K562 (cell line): ENCODE measurements around the gene NXPE2. TPM values are rescaled to one million over a fixed set of nuclear protein-coding genes. Genes with fewer than 3 reads are reported as not detected.

Source experiments
- polyA plus RNA-seq, 8 experiments: library from polyadenylated mRNA; depleted of rRNA in 4 of 8; stranded (reverse) in 5 of 8; unstranded in 3 of 8; fragments of >200 nt; fragmentation: Nextera tagmentation in 2 of 8; fragmentation: Illumina TruSeq in 1 of 8; extraction: Ambion mirVana in 2 of 8; extraction: Trizol in 1 of 8; gene quantifications; 2 replicates each; pipeline versions ENCODE4 v1.2.1 to v1.2.3, GENCODE V29; 2011 to 2014; ENCODE audit warnings: inconsistent platforms in 1 of 8, missing spikeins in 1 of 8
- total RNA-seq, 7 experiments: library from RNA; depleted of rRNA in 6 of 7; stranded (reverse); fragments of >200 nt in 6 of 7; fragmentation: Illumina TruSeq in 2 of 7; extraction: Trizol in 2 of 7; gene quantifications; 2 replicates each; pipeline versions ENCODE4 v1.2.1 to v1.2.3, GENCODE V29; 2011 to 2021; ENCODE audit warnings: low replicate concordance in 1 of 7

Gene NXPE2
- total and polyA plus RNA-seq, 9 of the 15 experiments (the other 6 are each of a cell fraction or from before 2014, with no cell fraction given): not detected

Other genes with a start within 250 kb of the NXPE2 start
- 173 and 189 TPM in 2 replicates for gene REXO2, start 239.1 kb upstream of the NXPE2 start, total RNA-seq (2014; rRNA removed)
- 204 and 225 TPM in 2 replicates for gene REXO2, start 239.1 kb upstream of the NXPE2 start, total RNA-seq (2014; rRNA removed; fragmentation: Illumina TruSeq; extraction: Trizol)
- gene REXO2, start 239.1 kb upstream of the NXPE2 start, total RNA-seq (2015; rRNA removed; fragmentation: Illumina TruSeq; extraction: Trizol): 184 and 193 TPM in 2 replicates
- 144 and 145 TPM in 2 replicates for gene REXO2, start 239.1 kb upstream of the NXPE2 start, total RNA-seq (2021)
- gene REXO2, start 239.1 kb upstream of the NXPE2 start, polyA plus RNA-seq (2011; rRNA removed): 281 and 370 TPM in 2 replicates
- 179 and 230 TPM in 2 replicates for gene REXO2, start 239.1 kb upstream of the NXPE2 start, polyA plus RNA-seq (2014; fragmentation: Illumina TruSeq; extraction: Trizol)
- 100 to 1,000 TPM; 143 to 151 TPM for gene REXO2, start 239.1 kb upstream of the NXPE2 start, polyA plus RNA-seq (2014; fragmentation: Nextera tagmentation; extraction: Ambion mirVana)
- gene REXO2, start 239.1 kb upstream of the NXPE2 start, polyA plus RNA-seq (2014; rRNA removed): 262 and 285 TPM in 2 replicates
- gene NXPE1, start 118.6 kb upstream of the NXPE2 start, total RNA-seq (2014; rRNA removed): not detected in 2 replicates
- not detected in 2 replicates for gene NXPE1, start 118.6 kb upstream of the NXPE2 start, total RNA-seq (2014; rRNA removed; fragmentation: Illumina TruSeq; extraction: Trizol)
- gene NXPE1, start 118.6 kb upstream of the NXPE2 start, total RNA-seq (2015; rRNA removed; fragmentation: Illumina TruSeq; extraction: Trizol): not detected in 2 replicates
- gene NXPE1, start 118.6 kb upstream of the NXPE2 start, total RNA-seq (2021): 0.45 TPM in 1 of 2 replicates, not detected in the other
- not detected in 2 replicates for gene NXPE1, start 118.6 kb upstream of the NXPE2 start, polyA plus RNA-seq (2011; rRNA removed)
- not detected in 2 replicates for gene NXPE1, start 118.6 kb upstream of the NXPE2 start, polyA plus RNA-seq (2014; fragmentation: Illumina TruSeq; extraction: Trizol)
- gene NXPE1, start 118.6 kb upstream of the NXPE2 start, polyA plus RNA-seq (2014; fragmentation: Nextera tagmentation; extraction: Ambion mirVana): not detected
- gene NXPE1, start 118.6 kb upstream of the NXPE2 start, polyA plus RNA-seq (2014; rRNA removed): not detected in 2 replicates
- not detected in 2 replicates for gene NXPE4, start 82.7 kb upstream of the NXPE2 start, total RNA-seq (2014; rRNA removed)
- gene NXPE4, start 82.7 kb upstream of the NXPE2 start, total RNA-seq (2014; rRNA removed; fragmentation: Illumina TruSeq; extraction: Trizol): not detected in 2 replicates
- not detected in 2 replicates for gene NXPE4, start 82.7 kb upstream of the NXPE2 start, total RNA-seq (2015; rRNA removed; fragmentation: Illumina TruSeq; extraction: Trizol)
- not detected in 2 replicates for gene NXPE4, start 82.7 kb upstream of the NXPE2 start, total RNA-seq (2021)
- not detected in 2 replicates for gene NXPE4, start 82.7 kb upstream of the NXPE2 start, polyA plus RNA-seq (2011; rRNA removed)
- not detected in 2 replicates for gene NXPE4, start 82.7 kb upstream of the NXPE2 start, polyA plus RNA-seq (2014; fragmentation: Illumina TruSeq; extraction: Trizol)
- not detected for gene NXPE4, start 82.7 kb upstream of the NXPE2 start, polyA plus RNA-seq (2014; fragmentation: Nextera tagmentation; extraction: Ambion mirVana)
- gene NXPE4, start 82.7 kb upstream of the NXPE2 start, polyA plus RNA-seq (2014; rRNA removed): not detected in 2 replicates